ENCODE results near the gene PRKCH.

Gene PRKCH

DNA sequence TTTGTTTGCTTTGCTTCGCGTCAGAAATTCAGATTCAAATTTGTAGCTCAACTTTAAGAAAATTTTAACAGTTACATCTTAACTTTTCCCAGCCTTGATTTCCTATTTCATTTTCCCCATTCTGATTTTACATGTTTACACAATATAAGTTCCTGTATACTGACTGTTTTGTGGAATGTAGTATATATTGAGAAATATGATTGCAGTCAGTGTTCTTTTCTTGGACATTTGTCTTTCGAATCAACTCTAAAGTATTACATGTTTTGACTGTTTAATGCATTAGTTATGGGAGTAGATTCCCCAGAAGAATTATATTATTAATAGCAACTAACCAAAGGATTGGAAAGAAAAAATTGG lies 48.1 kb downstream of the PRKCH start:
- DNase-seq (ENCODE audit: insufficient read length, low spot score) (no peak), FAIRE-seq (no peak)
- TF ChIP-seq, protein P1, sequence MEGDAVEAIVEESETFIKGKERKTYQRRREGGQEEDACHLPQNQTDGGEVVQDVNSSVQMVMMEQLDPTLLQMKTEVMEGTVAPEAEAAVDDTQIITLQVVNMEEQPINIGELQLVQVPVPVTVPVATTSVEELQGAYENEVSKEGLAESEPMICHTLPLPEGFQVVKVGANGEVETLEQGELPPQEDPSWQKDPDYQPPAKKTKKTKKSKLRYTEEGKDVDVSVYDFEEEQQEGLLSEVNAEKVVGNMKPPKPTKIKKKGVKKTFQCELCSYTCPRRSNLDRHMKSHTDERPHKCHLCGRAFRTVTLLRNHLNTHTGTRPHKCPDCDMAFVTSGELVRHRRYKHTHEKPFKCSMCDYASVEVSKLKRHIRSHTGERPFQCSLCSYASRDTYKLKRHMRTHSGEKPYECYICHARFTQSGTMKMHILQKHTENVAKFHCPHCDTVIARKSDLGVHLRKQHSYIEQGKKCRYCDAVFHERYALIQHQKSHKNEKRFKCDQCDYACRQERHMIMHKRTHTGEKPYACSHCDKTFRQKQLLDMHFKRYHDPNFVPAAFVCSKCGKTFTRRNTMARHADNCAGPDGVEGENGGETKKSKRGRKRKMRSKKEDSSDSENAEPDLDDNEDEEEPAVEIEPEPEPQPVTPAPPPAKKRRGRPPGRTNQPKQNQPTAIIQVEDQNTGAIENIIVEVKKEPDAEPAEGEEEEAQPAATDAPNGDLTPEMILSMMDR (IDR thresholded peaks at IDR 0.05; ENCODE audit: insufficient read depth, missing control alignments), result no peak

DNA sequence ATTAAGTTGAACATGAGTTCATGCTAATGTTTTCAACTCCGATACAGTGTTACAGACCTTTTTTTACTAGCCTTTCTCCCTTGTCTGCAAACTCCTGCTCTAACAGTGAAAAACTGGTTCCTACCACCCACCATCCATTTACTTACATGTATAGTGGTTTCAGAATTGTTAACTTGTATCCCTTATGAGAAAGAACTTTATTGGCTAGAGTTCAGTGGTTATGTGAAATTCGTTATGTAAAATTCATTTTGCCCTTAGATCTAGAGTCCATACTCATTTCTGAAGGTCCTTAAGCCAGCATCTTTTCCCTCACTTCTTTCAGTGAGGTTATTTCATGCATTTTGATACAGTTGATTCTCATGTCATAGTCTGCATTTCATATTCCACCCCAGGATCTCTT lies 51.0 kb downstream of the PRKCH start:
- no peak for FAIRE-seq
- TF ChIP-seq, protein P1 (IDR thresholded peaks at IDR 0.05; ENCODE audit: insufficient read depth, missing control alignments), result no peak

DNA sequence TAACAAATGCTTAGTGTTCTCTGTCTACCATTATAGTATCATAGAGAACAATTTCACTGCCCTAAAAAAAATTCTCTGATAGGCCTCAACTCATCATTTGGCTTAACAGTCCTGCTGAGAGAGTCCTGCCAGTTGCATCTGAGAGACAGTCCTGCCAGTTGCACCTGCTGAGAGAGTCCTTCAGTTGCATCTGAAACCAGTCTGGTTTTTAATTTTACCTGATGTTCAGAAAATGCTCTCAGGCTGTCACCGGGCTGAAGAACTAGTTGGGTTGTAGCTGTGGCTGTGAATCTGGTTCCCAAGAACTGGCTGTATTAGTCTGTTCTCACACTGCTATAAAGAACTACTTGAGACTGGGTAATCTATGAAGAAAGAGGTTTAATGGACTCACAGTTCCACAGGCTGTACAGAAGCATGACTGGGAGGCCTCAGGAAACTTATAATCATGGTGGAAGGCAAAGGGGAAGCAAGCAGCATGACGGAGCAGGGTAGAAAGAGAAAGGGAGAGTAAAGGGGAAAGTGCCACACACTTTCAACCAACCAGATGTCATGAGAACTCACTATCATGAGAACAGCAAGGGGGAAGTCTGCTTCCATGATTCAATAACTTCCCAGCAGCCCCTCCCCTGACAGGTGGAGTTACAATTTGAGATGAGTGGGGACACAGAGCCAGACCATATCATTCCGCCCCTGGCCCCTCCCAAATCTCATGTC lies 51.6 kb downstream of the PRKCH start:
- TF ChIP-seq, protein P1 (IDR thresholded peaks at IDR 0.05; ENCODE audit: insufficient read depth, missing control alignments), result no peak
- FAIRE-seq (no peak), DNase-seq (ENCODE audit: insufficient read length, low spot score) (no peak)

More for the DNA sequence above, 51.0 kb downstream of the PRKCH start:
- no peak for DNase-seq (ENCODE audit: insufficient read length, low spot score)

DNA sequence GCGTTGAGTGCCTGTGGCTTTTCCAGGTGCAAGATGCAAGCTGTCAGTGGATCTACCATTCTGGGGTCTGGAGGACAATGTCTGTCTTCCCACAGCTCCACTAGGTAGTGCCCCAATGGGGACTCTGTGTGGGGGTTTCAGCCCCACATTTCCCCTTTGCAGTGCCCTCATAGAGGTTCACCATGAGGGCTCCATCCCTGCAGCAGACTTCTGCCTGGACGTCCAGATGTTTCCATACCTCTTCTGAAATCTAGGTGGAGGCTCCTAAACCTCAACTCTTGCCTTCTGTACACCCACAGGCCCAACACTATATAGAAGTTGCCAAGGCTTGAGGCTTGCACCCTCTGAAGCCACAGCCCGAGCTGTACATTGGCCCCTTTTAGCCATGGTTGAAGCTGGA lies 52.9 kb downstream of the PRKCH start:
- no peak for FAIRE-seq
- no peak for DNase-seq (ENCODE audit: insufficient read length, low spot score)
- TF ChIP-seq, protein P1 (IDR thresholded peaks at IDR 0.05; ENCODE audit: insufficient read depth, missing control alignments), result no peak

DNA sequence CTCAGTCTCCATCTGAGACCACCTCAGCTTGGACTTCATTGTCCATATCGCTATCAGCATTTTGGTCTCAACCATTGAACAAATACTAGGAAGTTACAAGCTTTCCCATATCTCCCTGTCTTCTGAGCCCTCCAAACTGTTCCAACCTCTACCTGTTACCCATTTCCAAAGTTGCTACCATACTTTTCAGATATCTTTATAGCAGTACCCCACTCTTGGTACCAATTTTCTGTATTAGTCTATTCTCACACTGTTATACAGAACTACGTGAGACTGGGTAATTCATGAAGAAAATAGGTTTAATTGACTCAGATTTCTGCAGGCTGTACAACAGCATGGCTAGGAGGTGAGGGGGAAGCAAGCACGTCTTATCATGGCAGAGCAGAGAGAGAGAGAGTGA lies 53.8 kb downstream of the PRKCH start:
- FAIRE-seq (no peak), DNase-seq (ENCODE audit: insufficient read length, low spot score) (no peak)
- TF ChIP-seq, protein P1 (IDR thresholded peaks at IDR 0.05; ENCODE audit: insufficient read depth, missing control alignments), result no peak

DNA sequence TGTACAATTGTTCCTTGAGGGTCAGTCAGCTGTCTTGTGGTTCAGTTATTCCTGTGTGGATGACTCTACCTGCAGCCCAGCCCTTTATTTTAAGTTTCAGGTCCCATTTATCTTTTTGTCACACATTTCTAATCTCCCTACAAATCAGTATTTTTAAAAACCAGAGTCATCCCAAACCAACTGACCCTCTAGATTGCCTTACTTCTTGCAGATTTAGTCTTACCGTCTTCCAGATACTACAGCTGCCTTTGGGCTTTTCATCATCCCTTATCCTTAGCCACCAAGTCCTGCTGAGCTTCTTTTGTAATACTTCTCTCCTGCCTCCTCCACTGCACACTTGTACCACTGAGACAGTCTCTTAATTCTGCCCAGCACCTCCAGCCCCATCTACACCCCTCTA lies 54.9 kb downstream of the PRKCH start:
- DNase-seq (ENCODE audit: insufficient read length, low spot score), result no peak
- TF ChIP-seq, protein P1 (IDR thresholded peaks at IDR 0.05; ENCODE audit: insufficient read depth, missing control alignments), result no peak
- no peak for FAIRE-seq

DNA sequence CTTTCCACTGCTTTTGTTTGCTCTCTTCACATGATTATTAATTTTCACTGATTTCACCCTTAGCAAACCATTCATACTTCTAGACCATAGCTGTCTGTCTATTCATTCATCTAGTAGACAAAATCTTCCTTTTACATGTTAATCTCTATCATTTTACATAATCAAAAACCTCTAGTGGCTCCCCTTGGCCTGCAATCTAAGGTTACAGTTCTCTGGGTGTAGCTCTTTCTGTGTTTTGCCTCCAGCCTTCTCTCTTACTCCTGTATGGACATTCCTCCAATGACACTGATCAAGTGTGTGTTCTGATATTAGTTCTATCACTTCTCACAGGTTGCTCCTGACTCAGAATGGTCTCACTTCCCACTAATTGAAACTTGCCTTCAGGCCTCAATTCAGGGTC lies 56.4 kb downstream of the PRKCH start:
- TF ChIP-seq, protein P1 (IDR thresholded peaks at IDR 0.05; ENCODE audit: insufficient read depth, missing control alignments), result no peak

More for the DNA sequence above, 56.4 kb downstream of the PRKCH start:
- FAIRE-seq (no peak), DNase-seq (ENCODE audit: insufficient read length, low spot score) (no peak)
